ENCODE results near the gene DQX1.

- TF ChIP-seq, protein P1, sequence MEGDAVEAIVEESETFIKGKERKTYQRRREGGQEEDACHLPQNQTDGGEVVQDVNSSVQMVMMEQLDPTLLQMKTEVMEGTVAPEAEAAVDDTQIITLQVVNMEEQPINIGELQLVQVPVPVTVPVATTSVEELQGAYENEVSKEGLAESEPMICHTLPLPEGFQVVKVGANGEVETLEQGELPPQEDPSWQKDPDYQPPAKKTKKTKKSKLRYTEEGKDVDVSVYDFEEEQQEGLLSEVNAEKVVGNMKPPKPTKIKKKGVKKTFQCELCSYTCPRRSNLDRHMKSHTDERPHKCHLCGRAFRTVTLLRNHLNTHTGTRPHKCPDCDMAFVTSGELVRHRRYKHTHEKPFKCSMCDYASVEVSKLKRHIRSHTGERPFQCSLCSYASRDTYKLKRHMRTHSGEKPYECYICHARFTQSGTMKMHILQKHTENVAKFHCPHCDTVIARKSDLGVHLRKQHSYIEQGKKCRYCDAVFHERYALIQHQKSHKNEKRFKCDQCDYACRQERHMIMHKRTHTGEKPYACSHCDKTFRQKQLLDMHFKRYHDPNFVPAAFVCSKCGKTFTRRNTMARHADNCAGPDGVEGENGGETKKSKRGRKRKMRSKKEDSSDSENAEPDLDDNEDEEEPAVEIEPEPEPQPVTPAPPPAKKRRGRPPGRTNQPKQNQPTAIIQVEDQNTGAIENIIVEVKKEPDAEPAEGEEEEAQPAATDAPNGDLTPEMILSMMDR (conservative IDR thresholded peaks at IDR 0.05; ENCODE audit: low read depth in 2 of 2), result no peak
- no peak for TF ChIP-seq STAT1 (IDR thresholded peaks at IDR 0.05; ENCODE audit: unreplicated experiment)
- no peak for TF ChIP-seq EZH2 (IDR thresholded peaks at IDR 0.05; ENCODE audit: low read depth, unreplicated experiment)
- TF ChIP-seq JUNB (IDR thresholded peaks at IDR 0.05; ENCODE audit: unreplicated experiment), result no peak
- TF ChIP-seq REST (IDR thresholded peaks at IDR 0.05; ENCODE audit: unreplicated experiment), result no peak
- no peak for TF ChIP-seq POLR2AphosphoS5 (IDR thresholded peaks at IDR 0.05; ENCODE audit: low read depth)
- TF ChIP-seq CREB1 (CRISPR knock-in tag; IDR thresholded peaks at IDR 0.05; ENCODE audit: low read depth), result no peak
- TF ChIP-seq ZNF462 (CRISPR knock-in tag; IDR thresholded peaks at IDR 0.05), result no peak
Measured at GRCh38 chr2:74538881-74539339, 12.9 kb upstream of the DQX1 start.

Measured in GM23338 (cell line).